DND-41 (cell line): ENCODE data around the gene IPP.

Source experiments
- ATAC-seq: fragments of 200-7000 bp; cut with Tn5 transposase; 3 replicates; pipeline ENCODE4 v1.9.1; 2021; ENCODE audit warnings: low read depth; ENCODE audit not compliant: insufficient read depth
- DNase-seq: peaks from one replicate; pipeline ENCODE4 v3.0.0-alpha.2; 2020
- H2AFZ ChIP-seq: 2 replicates; pipeline ENCODE4 v1.6.0; 2012; ENCODE audit warnings: low read depth, low read length
- H3K27ac ChIP-seq: 2 replicates; pipeline ENCODE4 v1.5.1; 2012; ENCODE audit warnings: low read length, inconsistent platforms
- H3K27me3 ChIP-seq: fragments of 200-600 bp; sonication (generic); 2 replicates; pipeline ENCODE4 v1.6.0; 2012; ENCODE audit warnings: low read length, mild to moderate bottlenecking, inconsistent platforms; ENCODE audit not compliant: insufficient read depth, poor library complexity
- H3K36me3 ChIP-seq: 2 replicates; pipeline ENCODE4 v1.5.1; 2012; ENCODE audit warnings: low read length, inconsistent platforms; ENCODE audit not compliant: insufficient read depth
- H3K4me1 ChIP-seq: 2 replicates; pipeline ENCODE4 v1.5.1; 2012; ENCODE audit warnings: mild to moderate bottlenecking, low read length; ENCODE audit not compliant: insufficient read depth
- H3K4me2 ChIP-seq: 2 replicates; pipeline ENCODE4 v1.6.0; 2012; ENCODE audit warnings: mild to moderate bottlenecking, moderate library complexity, low read length, inconsistent platforms; ENCODE audit not compliant: insufficient read depth
- H3K4me3 ChIP-seq, 2 experiments: fragments of 200-600 bp in 1 of 2; shearing (Covaris generic) in 1 of 2; 2 replicates each; pipeline ENCODE4 v1.5.1; 2012 to 2016; ENCODE audit warnings: inconsistent platforms in 2 of 2, low read length in 2 of 2, mild to moderate bottlenecking in 2 of 2, low read depth in 1 of 2, moderate library complexity in 1 of 2
- H3K79me2 ChIP-seq: 2 replicates; pipeline ENCODE4 v1.6.0; 2012; ENCODE audit warnings: low read length, inconsistent platforms; ENCODE audit not compliant: insufficient read depth
- H3K9ac ChIP-seq: 2 replicates; pipeline ENCODE4 v1.6.0; 2012; ENCODE audit warnings: low read depth, mild to moderate bottlenecking, inconsistent platforms, low read length, moderate library complexity
- H3K9me3 ChIP-seq: 2 replicates; pipeline ENCODE4 v1.5.1; 2012; ENCODE audit warnings: low read length, moderate library complexity, mild to moderate bottlenecking, inconsistent platforms; ENCODE audit not compliant: insufficient read depth, severe bottlenecking
- H4K20me1 ChIP-seq: 2 replicates; pipeline ENCODE4 v1.6.0; 2012; ENCODE audit warnings: low read length; ENCODE audit not compliant: insufficient read depth
- CTCF ChIP-seq: IDR thresholded peaks from 2 replicates; pipeline ENCODE4 v1.5.1; 2012; ENCODE audit warnings: borderline replicate concordance, low read length, moderate library complexity, mild to moderate bottlenecking; ENCODE audit not compliant: poor library complexity, severe bottlenecking; ENCODE audit errors: extremely low read depth
- EZH2 ChIP-seq: IDR thresholded peaks from 3 replicates; pipeline ENCODE4 v1.6.1; 2012; ENCODE audit warnings: borderline replicate concordance, low read depth, mild to moderate bottlenecking, moderate library complexity, low read length, inconsistent platforms; ENCODE audit not compliant: severe bottlenecking

Gene IPP

GRCh38 chr1:45787905-45788304 is 37.5 kb upstream of the IPP start:
- Histone ChIP-seq H2AFZ (no peak overlapping the region), H4K20me1 (no peaks in the 10 kb centered on the region; the same call in 1 of the 2 replicates), H3K36me3 (no peaks in the 10 kb centered on the region), H3K9me3 (no peaks in the 10 kb centered on the region), H3K79me2 (no peaks in the 10 kb centered on the region), H3K4me1 (peaks cover 21% of the 10 kb centered on the region), H3K27ac (no peak overlapping the region), H3K27me3 (peaks cover 4% of the 10 kb centered on the region), H3K9ac (no peak overlapping the region), H3K4me2 (no peak overlapping the region), H3K4me3 (no peak overlapping the region)
- TF ChIP-seq EZH2: no peak
- no peak for TF ChIP-seq CTCF
- no peak for DNase-seq
- ATAC-seq: no peak

- Histone ChIP-seq H3K79me2 (no peaks in the 10 kb centered on the region), H3K9ac (no peak overlapping the region), H3K36me3 (no peaks in the 10 kb centered on the region), H3K27me3 (peaks cover 4% of the 10 kb centered on the region), H3K27ac (no peak overlapping the region), H3K4me2 (peak overlapping the region; percentile 52; the same call in 1 of the 2 replicates), H4K20me1 (no peaks in the 10 kb centered on the region; the same call in 1 of the 2 replicates), H2AFZ (no peak overlapping the region), H3K9me3 (no peaks in the 10 kb centered on the region), H3K4me3 (no peak overlapping the region), H3K4me1 (peaks cover 21% of the 10 kb centered on the region)
- ATAC-seq (peak; percentile 100), DNase-seq (peak; percentile 71)
- TF ChIP-seq CTCF (no peak), EZH2 (no peak)
These were observed 35.1 kb upstream of the IPP start for GRCh38 chr1:45785583-45785982.

GRCh38 chr1:45775794-45776193 is 25.3 kb upstream of the IPP start:
- TF ChIP-seq EZH2 (no peak), CTCF (no peak)
- DNase-seq (no peak), ATAC-seq (no peak)
- Histone ChIP-seq H3K4me1 (no peaks in the 10 kb centered on the region), H3K36me3 (no peaks in the 10 kb centered on the region), H3K9ac (no peak overlapping the region), H3K79me2 (no peaks in the 10 kb centered on the region), H3K4me3 (no peak overlapping the region), H4K20me1 (no peaks in the 10 kb centered on the region), H3K27me3 (no peaks in the 10 kb centered on the region), H3K4me2 (no peak overlapping the region), H3K27ac (no peak overlapping the region), H3K9me3 (no peaks in the 10 kb centered on the region), H2AFZ (no peak overlapping the region)

- ATAC-seq (no peak), DNase-seq (no peak)
- H3K4me2 ChIP-seq: no peak overlapping the region
- peak overlapping the region; percentile 10; the same call in 1 of the 2 replicates for H2AFZ ChIP-seq
- H3K4me3 ChIP-seq: no peak overlapping the region
- H4K20me1 ChIP-seq: no peaks in the 10 kb centered on the region
- no peaks in the 10 kb centered on the region for H3K79me2 ChIP-seq
- no peaks in the 10 kb centered on the region for H3K9me3 ChIP-seq
- H3K9ac ChIP-seq: no peak overlapping the region
- no peaks in the 10 kb centered on the region for H3K4me1 ChIP-seq
- H3K27me3 ChIP-seq: no peaks in the 10 kb centered on the region
- H3K36me3 ChIP-seq: no peaks in the 10 kb centered on the region
- H3K27ac ChIP-seq: no peak overlapping the region
- TF ChIP-seq CTCF: no peak
- TF ChIP-seq EZH2: no peak
These were observed 22.5 kb upstream of the IPP start for GRCh38 chr1:45772971-45773370.
